Fibroblast of lung (primary cell): ENCODE data around the gene ZNF43.

Source experiments
- EZH2 ChIP-seq: IDR thresholded peaks from 2 replicates; pipeline ENCODE4 v1.5.1; 2012; ENCODE audit warnings: low read length, control low read depth, mild to moderate bottlenecking; ENCODE audit errors: missing control alignments
- TF ChIP-seq, protein P1 (sequence below), 2 donors: IDR thresholded peaks in 1 of 2; conservative IDR thresholded peaks in 1 of 2; 1 replicate in 1 of 2; 2 replicates in 1 of 2; pipeline ENCODE4 v1.5.1; 2011 to 2012; ENCODE audit warnings: low read length in 2 of 2, control low read depth in 1 of 2, inconsistent platforms in 1 of 2, low read depth in 1 of 2, mild to moderate bottlenecking in 1 of 2

DNA sequence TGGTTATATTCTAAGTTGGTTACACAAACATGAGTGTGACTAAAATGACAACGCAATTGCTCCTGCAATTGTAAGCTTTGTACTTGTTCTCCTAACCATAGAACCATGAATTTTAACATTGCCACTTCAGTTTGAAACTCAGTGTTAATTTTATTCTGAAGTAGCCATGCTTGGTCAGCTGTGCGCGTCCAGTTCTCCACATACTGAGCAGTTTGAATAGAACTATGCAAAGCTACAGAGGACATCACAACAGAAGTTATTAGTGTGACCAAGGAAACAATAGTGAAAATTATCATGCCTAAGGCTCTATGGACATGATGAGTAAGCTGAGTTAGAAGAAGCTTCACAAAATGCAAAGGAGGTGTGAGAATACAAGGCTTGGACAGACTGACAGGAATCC lies 49.0 kb downstream of the ZNF43 start:
- TF ChIP-seq, protein P1, sequence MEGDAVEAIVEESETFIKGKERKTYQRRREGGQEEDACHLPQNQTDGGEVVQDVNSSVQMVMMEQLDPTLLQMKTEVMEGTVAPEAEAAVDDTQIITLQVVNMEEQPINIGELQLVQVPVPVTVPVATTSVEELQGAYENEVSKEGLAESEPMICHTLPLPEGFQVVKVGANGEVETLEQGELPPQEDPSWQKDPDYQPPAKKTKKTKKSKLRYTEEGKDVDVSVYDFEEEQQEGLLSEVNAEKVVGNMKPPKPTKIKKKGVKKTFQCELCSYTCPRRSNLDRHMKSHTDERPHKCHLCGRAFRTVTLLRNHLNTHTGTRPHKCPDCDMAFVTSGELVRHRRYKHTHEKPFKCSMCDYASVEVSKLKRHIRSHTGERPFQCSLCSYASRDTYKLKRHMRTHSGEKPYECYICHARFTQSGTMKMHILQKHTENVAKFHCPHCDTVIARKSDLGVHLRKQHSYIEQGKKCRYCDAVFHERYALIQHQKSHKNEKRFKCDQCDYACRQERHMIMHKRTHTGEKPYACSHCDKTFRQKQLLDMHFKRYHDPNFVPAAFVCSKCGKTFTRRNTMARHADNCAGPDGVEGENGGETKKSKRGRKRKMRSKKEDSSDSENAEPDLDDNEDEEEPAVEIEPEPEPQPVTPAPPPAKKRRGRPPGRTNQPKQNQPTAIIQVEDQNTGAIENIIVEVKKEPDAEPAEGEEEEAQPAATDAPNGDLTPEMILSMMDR (conservative IDR thresholded peaks at IDR 0.05 in 1 of 2, IDR thresholded peaks at IDR 0.05 in 1 of 2; ENCODE audit: low read depth in 1 of 2, low read length in 2 of 2), result no peak
- TF ChIP-seq EZH2, result no peak
